KMS-11 (cell line): ENCODE measurements around the gene SLC12A8.

Experiments used
- H2AFZ ChIP-seq: fragments of 200-600 bp; sonication (generic); 2 replicates; pipeline ENCODE4 v1.6.1; 2016; ENCODE audit warnings: antibody characterized with exemption, mixed run types, low read depth
- H3K27ac ChIP-seq: fragments of 200-600 bp; sonication (generic); 2 replicates; pipeline ENCODE4 v1.6.1; 2016; ENCODE audit warnings: mild to moderate bottlenecking, mixed run types
- H3K27me3 ChIP-seq: fragments of 200-600 bp; sonication (generic); 2 replicates; pipeline ENCODE4 v1.6.1; 2017; ENCODE audit warnings: mild to moderate bottlenecking, low read depth, mixed run types, moderate library complexity; ENCODE audit not compliant: insufficient read depth
- H3K36me3 ChIP-seq: fragments of 200-600 bp; sonication (generic); 2 replicates; pipeline ENCODE4 v1.6.1; 2017; ENCODE audit warnings: mild to moderate bottlenecking, mixed run types; ENCODE audit not compliant: insufficient read depth
- H3K4me1 ChIP-seq: fragments of 200-600 bp; sonication (generic); 2 replicates; pipeline ENCODE4 v1.6.1; 2016; ENCODE audit warnings: mild to moderate bottlenecking, low read depth, mixed run types; ENCODE audit not compliant: poor library complexity, severe bottlenecking
- H3K4me2 ChIP-seq: fragments of 200-600 bp; sonication (generic); 2 replicates; pipeline ENCODE4 v1.7.0; 2016; ENCODE audit warnings: mild to moderate bottlenecking, mixed run types
- H3K4me3 ChIP-seq: fragments of 200-600 bp; sonication (generic); IDR thresholded peaks from 2 replicates; pipeline ENCODE4 v1.6.1; 2017; ENCODE audit warnings: low read depth, low read length, mixed read lengths; ENCODE audit not compliant: insufficient read depth
- H3K79me2 ChIP-seq: fragments of 200-600 bp; sonication (generic); 2 replicates; pipeline ENCODE4 v1.6.1; 2016; ENCODE audit warnings: low read depth, mixed run types; ENCODE audit not compliant: insufficient read depth
- H3K9ac ChIP-seq: fragments of 200-600 bp; sonication (generic); 2 replicates; pipeline ENCODE4 v1.6.1; 2016; ENCODE audit warnings: mild to moderate bottlenecking, mixed run types
- H4K20me1 ChIP-seq: fragments of 200-600 bp; sonication (generic); 2 replicates; pipeline ENCODE4 v1.6.1; 2016; ENCODE audit warnings: mild to moderate bottlenecking, mixed run types; ENCODE audit not compliant: insufficient read depth
- TF ChIP-seq, protein P1 (sequence below): fragments of 200-600 bp; sonication (generic); conservative IDR thresholded peaks from 2 replicates; pipeline ENCODE4 v1.6.1; 2017; ENCODE audit warnings: low read depth, mild to moderate bottlenecking, antibody characterized with exemption, low read length, moderate library complexity, mixed read lengths

Gene SLC12A8

DNA sequence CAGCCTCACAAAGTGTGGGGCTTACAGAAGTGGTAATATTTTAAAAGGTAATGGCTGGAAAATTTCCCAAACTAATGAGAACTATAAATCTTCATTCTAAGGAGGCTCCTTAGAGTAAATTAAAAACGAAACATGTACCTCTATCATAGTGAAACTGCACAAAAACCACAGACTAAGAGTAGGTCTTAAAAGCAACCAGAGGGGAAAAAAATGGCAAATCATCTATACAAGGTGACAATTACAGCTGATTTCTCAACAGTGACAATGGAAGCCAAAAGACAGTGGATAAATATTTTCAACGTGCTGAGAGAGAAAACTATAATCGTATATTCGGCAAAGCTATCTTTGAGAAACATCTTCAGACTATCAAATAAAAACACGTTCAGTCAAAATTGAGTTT is 177.3 kb downstream of the SLC12A8 start:
- Histone ChIP-seq H3K4me2 (no peak overlapping the region), H2AFZ (no peak overlapping the region)
- TF ChIP-seq, protein P1, sequence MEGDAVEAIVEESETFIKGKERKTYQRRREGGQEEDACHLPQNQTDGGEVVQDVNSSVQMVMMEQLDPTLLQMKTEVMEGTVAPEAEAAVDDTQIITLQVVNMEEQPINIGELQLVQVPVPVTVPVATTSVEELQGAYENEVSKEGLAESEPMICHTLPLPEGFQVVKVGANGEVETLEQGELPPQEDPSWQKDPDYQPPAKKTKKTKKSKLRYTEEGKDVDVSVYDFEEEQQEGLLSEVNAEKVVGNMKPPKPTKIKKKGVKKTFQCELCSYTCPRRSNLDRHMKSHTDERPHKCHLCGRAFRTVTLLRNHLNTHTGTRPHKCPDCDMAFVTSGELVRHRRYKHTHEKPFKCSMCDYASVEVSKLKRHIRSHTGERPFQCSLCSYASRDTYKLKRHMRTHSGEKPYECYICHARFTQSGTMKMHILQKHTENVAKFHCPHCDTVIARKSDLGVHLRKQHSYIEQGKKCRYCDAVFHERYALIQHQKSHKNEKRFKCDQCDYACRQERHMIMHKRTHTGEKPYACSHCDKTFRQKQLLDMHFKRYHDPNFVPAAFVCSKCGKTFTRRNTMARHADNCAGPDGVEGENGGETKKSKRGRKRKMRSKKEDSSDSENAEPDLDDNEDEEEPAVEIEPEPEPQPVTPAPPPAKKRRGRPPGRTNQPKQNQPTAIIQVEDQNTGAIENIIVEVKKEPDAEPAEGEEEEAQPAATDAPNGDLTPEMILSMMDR, result no peak

DNA sequence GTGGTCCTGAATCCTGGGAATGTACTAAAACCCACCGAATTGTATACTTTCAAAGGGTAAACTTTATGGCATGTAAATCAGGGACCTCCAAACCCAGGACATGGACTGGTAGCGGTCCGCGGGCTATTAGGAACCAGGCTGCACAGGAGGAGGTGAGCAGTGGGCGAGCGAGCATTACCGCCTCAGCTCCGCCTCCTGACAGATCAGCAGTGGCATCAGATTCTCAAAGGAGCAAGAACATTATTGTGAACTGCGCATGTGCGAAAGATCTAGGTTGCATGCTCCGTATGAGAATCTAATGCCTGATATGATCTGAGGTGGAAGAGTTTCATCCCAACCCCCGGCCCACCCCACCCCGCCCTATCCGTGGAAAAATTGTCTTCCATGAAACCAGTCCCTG is 178.9 kb downstream of the SLC12A8 start:
- no peaks in the 10 kb centered on the region for H3K79me2 ChIP-seq
- H4K20me1 ChIP-seq, result no peaks in the 10 kb centered on the region
- no peak overlapping the region for H3K4me3 ChIP-seq
- H2AFZ ChIP-seq, result no peak overlapping the region
- H3K9ac ChIP-seq, result no peak overlapping the region
- no peaks in the 10 kb centered on the region for H3K27me3 ChIP-seq
- TF ChIP-seq, protein P1, result no peak
- H3K4me2 ChIP-seq, result no peak overlapping the region
- peaks cover 16% of the 10 kb centered on the region for H3K4me1 ChIP-seq
- H3K36me3 ChIP-seq, result no peaks in the 10 kb centered on the region
- no peak overlapping the region for H3K27ac ChIP-seq

More for the DNA sequence above, 177.3 kb downstream of the SLC12A8 start:
- Histone ChIP-seq H3K4me3 (no peak overlapping the region), H3K27ac (no peak overlapping the region), H3K4me1 (peaks cover 7% of the 10 kb centered on the region), H3K27me3 (no peaks in the 10 kb centered on the region), H3K36me3 (no peaks in the 10 kb centered on the region), H3K79me2 (no peaks in the 10 kb centered on the region), H4K20me1 (no peaks in the 10 kb centered on the region), H3K9ac (no peak overlapping the region)

GRCh38 chr3:125033135-125033534 is 179.4 kb downstream of the SLC12A8 start:
- no peak overlapping the region for H3K9ac ChIP-seq
- no peaks in the 10 kb centered on the region for H3K27me3 ChIP-seq
- H4K20me1 ChIP-seq, result no peaks in the 10 kb centered on the region
- no peak overlapping the region for H2AFZ ChIP-seq
- H3K79me2 ChIP-seq, result no peaks in the 10 kb centered on the region
- H3K4me1 ChIP-seq, result peaks cover 21% of the 10 kb centered on the region
- H3K27ac ChIP-seq, result no peak overlapping the region
- H3K4me2 ChIP-seq, result no peak overlapping the region
- no peaks in the 10 kb centered on the region for H3K36me3 ChIP-seq
- H3K4me3 ChIP-seq, result no peak overlapping the region
- TF ChIP-seq, protein P1, result no peak

- H2AFZ ChIP-seq, result no peak overlapping the region
- TF ChIP-seq, protein P1, result no peak
- H3K4me2 ChIP-seq, result no peak overlapping the region
- no peak overlapping the region for H3K4me3 ChIP-seq
- H4K20me1 ChIP-seq, result no peaks in the 10 kb centered on the region
- H3K4me1 ChIP-seq, result peaks cover 26% of the 10 kb centered on the region
- H3K79me2 ChIP-seq, result no peaks in the 10 kb centered on the region
- no peak overlapping the region for H3K27ac ChIP-seq
- no peaks in the 10 kb centered on the region for H3K27me3 ChIP-seq
- H3K9ac ChIP-seq, result no peak overlapping the region
- H3K36me3 ChIP-seq, result no peaks in the 10 kb centered on the region
Measured at GRCh38 chr3:125032683-125033082, 179.9 kb downstream of the SLC12A8 start.
